Activated T-cell treated with anti-CD3 and anti-CD28 coated beads for 4 hours (primary cell): Measurements from ENCODE around the gene MYL5.
"Not testable (repeated sequence)": the region's sequence is repeated elsewhere in the genome, so short reads cannot be mapped to it uniquely, and the experiment has no call there.

Source experiments
- DNase-seq: peaks from one replicate; pipeline ENCODE4 v3.0.0-alpha.2; 2020

Gene MYL5, protein sequence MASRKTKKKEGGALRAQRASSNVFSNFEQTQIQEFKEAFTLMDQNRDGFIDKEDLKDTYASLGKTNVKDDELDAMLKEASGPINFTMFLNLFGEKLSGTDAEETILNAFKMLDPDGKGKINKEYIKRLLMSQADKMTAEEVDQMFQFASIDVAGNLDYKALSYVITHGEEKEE

DNA sequence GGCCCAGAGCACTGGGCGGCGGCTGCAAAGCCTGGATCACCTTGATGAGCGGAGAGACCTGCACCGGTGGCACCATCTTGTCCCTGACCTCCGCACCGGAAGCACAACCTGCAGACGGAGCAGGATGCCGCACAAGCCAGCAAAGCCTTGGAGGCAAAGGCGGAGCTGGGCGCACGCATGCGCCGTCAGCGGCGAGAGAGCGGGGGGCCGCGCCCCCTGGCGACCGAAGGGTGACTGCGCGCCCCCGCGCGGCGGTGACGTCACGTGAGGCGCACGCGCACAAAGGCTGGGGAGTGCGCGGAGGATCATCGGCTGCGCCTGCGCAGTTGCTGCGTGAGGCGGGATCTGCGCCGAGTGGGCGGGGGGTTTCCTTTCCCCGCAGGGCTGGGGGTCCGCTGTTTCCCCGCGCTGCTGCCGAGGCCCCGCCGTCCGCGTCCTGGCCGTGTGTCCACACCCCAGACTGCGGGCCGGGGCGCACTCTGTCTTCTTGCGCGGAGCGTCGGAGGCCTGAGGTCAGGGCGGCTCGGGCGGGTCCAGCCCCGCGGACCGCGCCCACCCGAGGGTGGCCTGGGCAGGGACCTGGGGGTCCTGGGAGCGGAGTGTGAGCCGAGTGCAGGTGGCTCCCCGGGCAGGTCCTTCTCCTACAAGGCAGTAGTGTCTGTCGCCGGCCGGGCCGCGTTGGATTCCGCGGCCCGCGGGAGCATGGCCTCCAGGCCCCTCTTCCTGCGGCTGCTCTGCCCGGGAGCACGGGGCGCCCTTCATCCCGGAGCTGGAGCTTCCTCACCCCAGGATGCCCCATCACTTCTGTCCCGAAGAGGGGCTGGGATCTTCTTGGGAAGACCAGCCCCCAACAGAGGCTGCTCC, at the start of gene MYL5, which contains the start of gene ATP5ME:
TSS of gene MYL5 (plus strand) at position 371 of the 864 bp plus-strand sequence. CDS start 3,485 bp downstream, outside the sequence.
TSS of gene ATP5ME (minus strand) at position 105 of the 864 bp plus-strand sequence. CDS start at position 76, 29 bp downstream.
- DNase-seq: peak; percentile 96

DNA sequence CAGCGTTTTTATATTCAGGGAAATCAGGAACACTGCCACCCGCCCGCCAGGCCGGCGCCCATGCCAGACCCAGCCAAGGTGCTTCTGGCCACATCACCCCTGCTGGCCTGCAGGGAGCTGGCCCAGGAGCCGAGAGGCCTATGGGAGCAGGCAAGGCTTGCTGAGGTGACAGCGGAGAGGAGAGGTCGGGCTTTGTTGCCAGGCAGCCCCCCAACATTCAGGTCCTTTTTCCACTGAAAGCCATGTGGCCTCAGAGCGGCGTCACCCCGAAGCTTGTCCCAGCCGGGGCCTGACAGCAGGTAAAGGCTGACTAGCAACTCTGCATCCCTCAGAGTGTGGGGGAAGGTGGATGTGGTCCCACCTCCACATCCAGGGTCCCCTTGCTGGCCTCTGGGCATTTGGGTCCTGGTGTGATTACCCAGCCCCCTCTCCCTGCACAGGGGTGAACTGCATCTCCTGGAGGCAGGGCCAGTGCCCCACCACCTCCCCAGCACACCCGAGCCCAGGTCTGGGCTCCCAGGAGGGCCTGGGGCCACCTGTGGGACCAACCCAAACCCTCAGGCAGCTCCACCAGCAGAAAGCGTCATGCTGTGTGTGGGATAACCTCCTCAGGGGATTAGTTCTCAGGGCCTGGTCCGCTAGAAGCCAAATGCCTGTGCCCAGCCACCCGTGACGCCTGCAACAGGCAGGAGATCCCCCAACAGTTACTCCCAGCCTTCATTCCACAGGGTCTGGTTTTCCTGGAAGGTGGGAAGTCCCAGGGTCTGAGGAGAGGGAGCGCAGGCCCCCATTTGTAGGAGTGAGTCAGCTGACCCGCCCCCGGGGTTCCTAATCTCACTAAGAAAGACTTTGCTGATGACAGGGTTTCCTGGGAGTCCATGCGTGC, 49.4 kb upstream of the MYL5 start, which contains the start of gene PDE6B:
TSS of gene PDE6B (plus strand) at position 869 of the 886 bp plus-strand sequence. CDS start 54 bp downstream, outside the sequence.
- no peak for DNase-seq

DNA sequence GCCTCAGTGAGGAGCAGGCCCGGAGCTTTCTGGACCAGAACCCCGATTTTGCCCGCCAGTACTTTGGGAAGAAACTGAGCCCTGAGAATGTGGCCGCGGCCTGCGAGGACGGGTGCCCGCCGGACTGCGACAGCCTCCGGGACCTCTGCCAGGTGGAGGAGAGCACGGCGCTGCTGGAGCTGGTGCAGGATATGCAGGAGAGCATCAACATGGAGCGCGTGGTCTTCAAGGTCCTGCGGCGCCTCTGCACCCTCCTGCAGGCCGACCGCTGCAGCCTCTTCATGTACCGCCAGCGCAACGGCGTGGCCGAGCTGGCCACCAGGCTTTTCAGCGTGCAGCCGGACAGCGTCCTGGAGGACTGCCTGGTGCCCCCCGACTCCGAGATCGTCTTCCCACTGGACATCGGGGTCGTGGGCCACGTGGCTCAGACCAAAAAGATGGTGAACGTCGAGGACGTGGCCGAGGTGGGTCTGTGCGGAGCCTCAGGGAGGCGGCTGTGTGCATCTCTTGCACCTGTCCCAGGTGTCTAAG, 48.6 kb upstream of the MYL5 start:
- DNase-seq: no peak

DNA sequence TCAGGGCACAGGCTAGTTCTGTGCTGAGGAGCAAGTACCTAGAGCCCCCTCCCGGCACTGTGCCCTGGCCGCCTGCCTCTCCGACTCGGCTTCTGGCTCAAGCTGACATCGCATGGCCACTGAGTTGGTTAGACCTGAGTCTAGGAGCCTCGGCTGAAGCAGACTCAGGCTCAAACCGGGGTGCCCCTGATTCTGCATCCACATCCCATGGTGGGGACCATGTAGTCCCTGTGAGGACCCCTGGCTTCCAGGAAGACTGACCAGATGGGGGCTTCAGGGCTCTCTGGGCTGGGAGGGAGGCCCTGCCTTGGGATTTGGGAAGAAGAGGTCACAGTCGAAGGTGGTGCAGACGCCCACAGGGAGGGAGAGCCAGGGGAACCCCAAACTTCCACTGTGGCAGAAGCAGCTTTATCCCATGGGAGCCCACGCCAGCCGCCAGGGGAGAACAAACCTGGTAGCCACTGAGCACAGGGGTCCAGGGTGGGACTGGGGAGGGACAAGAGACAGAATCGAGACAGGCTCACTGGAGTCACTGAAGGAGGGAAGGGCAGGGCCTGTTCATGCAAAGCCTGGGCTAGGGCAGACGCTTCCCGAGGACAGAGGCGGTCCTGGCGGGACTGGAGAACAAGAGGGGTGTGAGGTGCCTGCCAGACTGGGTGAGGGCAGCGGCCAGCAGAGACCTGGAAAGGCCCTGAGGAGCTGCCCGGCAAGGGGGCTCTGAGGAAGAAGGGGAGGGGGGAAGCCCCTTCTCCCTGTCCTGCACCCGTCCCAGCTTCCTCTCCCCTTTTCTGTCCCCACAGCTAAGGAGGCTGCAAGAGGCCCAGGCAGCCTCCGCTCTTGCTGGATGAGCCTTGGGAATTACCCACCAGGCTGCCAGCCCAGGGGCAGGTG, 47.9 kb upstream of the MYL5 start:
- no peak for DNase-seq

DNA sequence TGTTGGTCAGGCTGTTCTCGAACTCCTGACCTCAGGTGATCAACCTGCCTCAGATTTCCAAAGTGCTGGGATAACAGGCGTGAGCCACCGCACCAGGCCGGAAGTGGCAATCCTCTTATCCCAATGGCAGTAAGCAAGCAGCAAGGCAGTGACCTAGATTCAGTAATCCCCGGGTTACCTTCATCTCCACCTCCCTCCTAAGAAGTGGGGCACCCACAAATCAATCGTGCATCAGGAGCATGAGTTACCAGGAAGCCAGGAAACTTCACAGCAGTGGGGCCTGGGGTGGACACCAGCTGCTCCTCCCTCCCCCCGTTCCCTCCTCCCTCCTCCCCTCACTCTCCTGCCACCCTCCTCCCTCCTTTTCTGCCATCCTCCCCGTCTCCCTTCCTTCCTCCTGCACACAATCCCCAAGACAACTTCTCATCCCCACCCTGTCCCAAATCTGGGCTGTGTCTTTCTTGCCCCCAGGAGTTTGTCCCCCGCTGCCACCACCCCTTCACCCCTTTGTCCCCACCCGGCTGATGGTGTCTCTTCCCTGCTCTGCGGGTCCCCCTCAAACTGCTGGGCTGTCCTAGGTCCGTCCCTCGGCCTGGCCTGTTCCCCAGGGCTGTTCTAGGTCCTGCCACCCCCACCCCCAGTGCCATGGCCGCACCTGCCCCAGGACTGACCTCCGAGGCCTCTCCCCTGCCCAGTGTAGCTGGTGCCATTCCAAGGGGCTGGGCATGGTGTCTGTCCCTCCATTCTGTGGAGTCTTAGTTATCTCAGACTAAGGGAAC, 46.8 kb upstream of the MYL5 start:
- no peak for DNase-seq

DNA sequence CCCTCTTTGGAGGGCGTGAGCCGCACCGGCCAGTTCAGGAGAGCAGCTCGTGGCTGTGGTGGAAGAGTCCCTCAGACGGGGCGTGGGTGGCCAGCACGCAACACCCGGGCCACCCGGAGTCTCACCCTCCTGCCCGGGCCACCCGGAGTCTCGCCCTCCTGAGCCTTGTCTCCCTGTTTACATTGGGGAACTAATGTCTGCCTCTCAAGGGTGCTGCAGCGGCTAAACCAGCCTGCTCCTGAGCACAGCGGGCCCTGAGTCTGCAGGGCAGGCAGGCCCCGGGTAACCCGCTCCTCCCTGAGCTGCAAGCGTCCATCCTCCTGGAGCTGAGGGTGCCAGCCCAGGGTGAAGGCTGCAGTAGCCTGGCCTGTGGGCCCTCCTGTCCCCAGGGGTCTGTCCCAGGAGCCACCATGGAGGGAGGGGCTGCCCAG, 46.0 kb upstream of the MYL5 start:
- no peak for DNase-seq

DNA sequence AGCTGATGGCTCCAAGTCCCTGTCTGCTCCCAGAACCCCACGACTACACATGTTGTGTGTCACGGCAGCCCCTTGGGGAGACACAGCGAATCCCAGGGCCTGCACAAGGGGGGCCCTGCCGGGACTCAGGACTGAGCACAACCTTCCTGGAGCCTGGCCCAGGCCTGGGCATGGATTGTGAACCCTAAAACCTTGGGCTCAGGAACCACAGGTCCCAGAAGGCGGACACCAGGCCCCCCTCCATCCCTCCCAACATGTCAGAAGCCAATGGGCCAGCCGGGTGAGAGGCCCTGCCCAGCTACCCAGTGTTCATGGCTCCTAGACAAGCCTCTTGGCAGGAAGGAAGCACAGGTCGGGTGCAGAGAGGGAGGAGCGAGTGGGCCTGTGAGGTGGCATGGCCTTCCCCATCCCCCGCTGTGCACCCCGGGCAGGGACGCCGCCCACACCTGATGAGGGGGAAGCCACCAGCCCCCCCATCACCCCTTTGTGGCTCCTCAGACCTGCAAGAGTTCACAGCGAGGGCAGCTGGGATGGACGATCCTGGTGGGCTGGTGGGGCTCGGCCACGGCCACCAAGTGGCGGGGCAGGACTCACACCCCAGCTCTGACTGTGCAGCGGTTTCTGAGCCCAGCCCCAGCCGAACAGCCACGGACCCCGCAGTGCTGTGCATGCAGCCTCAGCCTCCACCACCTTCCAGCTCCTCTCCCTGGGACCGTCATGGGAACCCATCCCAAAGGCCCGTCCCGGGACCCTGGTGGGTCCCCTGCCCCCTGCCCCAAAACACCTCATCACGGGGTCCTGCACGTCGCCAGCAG, 45.3 kb upstream of the MYL5 start:
- no peak for DNase-seq

DNA sequence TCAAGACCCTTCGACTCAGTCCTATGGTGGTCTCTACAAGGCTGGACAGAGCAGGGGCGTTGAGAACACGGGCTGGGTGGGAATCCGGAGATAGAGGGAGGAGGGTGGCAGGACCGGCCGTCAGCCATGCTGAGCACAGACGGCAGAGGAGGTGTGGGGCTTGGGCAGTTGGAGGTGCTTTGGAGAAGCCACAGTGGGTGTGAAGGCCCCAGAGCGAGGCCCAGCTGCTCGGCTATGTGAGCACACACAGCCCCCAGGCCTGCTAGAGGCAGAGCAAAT, 44.8 kb upstream of the MYL5 start:
- DNase-seq: no peak

DNA sequence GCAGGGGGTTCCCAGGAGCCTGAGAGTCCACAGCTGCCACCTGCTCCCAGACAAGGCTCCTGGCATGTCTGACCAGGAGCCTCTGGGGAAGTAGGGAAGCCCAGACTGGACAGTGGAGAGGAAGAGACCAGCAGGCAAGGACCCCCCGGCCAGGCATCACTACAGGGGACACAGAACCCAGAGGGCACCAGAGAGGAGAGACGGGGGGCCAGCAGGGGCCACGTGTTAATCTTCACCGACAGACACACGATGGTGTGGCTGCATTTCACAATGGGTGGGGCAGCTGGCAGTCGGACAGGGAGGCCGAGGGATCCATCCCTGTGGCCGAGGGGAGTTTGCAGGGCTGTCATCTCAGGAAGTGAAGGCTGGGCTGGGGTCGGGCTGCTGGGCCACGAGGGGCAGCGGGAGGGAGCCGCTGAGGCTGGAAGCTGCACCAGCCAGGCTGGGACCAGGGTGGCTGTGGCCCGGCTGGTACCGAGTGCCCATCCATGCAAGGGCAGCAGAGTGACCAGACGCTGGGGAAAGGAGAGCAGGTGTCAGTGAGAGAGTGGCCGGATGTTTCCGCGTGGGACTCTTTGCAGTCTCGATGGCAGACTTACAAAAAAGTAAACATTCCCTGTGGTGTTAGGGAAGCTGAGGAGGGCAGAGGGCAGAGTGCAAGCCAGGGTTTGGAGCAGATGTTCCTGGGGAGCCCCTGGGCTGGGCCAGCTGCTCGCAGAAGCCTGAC, 44.3 kb upstream of the MYL5 start:
- DNase-seq: no peak

DNA sequence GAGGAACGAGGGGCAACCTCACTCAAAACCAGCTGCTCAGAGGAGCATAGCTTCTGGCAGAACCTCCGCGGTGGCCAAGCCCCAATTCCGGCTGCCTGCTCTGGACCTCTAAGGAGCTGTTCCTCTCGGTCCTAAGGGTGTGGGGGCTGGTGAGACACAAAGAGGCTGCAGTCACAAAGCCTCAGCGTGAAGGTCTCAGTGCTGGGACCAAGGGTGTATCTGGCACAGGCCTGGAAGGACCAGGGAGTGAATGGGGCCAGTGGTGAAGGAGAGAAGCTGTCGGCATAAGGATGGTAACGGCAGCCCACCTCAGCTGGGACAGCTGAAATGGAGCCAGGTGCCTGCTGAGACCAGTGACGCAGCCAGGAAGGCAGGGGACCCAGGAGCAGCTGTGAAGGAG, 43.7 kb upstream of the MYL5 start:
- no peak for DNase-seq

DNA sequence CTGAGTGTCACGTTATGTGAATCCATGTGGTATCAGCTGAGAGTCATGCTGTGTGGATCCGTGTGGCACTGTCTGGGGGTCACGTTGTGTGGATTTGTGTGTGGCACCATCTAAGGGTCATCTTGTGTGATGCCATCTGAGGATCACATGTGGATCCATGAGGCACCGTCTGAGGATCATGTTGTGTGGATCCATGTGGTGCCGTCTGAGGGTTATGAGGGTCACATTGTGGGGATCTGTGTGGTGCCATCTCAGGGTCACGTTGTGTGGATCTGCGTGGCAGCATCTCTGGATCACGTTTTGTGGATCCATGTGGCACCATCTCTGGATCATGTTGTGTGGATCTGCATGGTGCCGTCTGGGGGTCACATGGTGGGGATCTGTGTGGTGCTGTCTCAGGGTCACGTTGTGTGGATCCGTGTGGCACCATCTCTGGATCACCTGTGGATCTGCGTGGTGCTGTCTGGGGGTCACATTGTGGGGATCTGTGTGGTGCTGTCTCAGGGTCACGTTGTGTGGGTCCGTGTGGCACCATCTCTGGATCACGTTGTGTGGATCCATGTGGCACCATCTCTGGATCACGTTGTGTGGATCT, 42.0 kb upstream of the MYL5 start:
- DNase-seq: no peak

DNA sequence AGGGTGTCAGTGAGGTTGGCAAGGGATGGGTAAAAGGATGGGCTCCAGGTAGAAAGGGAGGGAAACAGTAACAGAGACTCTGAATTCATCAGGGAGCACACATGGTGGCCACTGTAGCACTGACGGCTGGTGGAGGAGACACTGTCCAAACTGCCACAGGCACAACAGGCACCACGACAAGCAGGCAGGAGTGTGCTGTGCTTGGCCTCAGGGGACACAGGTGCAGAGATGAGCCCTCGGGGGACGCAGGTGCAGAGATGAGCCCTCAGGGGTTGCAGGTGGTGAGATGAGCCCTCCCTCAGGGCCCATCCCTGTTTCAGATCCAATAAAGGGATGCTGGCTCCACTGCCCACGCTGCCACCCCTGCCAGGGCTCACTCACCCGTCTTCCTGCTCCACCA, 41.4 kb upstream of the MYL5 start:
- DNase-seq: no peak

DNA sequence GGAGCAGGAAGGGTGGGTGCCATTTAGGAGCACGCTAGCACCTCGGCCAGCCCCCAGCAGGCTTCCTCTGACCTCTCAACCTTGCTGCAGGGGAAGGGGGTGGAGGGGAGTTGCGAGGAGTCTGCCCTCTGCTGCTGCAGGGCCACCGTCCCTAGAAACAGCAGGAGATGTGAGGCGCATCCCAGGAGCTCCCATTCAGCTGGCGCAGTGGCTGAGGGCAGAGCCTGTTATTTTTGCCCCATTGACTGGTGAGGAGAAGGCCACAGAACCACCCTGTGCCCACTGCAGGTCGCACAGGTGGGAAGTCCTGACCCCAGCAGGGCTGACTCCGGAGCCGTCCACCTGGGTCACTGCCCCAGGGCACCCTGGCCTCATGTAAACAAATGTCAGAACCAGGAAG, 40.9 kb upstream of the MYL5 start:
- no peak for DNase-seq

DNA sequence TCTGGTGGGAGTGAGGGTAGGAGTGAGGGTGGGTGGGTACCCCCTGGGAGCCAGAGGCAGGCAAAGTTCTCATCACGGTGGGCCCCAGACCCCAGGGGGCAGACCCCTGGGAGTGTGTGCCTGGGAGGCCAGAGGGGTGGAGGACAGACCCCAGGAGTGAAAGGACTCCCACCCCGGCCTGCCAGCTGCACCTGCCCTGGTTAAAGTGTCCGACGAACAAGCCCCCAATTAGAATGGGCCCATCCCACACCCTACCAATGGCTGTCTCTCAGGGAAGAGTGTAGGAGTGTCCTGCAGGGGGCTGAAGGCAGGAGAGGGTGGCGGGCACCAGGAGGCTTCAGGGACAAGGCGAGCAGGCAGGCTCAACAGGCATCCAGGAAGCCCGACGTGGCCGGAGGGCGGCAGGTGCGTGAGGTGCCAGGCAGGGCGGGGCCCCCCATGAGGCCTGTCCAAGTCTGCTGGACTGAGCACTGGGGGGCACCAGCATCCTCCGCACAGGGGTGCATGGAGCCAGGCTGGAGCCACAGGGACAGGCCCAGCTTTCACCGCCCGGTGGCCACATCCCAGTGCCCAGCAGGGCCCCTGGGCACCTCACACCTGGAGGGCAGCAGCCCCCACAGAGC, 40.3 kb upstream of the MYL5 start:
- DNase-seq: no peak

DNA sequence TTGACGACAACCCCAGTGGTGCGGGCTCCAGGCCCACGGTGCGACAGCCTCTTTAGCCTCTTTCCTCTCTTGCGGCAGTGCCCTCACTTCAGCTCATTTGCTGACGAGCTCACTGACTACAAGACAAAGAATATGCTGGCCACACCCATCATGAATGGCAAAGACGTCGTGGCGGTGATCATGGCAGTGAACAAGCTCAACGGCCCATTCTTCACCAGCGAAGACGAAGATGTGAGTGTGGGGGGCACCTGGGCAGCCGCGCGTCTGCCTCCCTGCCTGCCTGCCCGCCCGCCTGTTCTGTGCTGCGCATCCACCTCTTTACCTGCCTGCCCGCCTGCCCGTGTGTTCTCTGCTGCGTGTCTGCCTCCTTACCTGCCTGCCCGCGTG, 39.8 kb upstream of the MYL5 start:
- no peak for DNase-seq

DNA sequence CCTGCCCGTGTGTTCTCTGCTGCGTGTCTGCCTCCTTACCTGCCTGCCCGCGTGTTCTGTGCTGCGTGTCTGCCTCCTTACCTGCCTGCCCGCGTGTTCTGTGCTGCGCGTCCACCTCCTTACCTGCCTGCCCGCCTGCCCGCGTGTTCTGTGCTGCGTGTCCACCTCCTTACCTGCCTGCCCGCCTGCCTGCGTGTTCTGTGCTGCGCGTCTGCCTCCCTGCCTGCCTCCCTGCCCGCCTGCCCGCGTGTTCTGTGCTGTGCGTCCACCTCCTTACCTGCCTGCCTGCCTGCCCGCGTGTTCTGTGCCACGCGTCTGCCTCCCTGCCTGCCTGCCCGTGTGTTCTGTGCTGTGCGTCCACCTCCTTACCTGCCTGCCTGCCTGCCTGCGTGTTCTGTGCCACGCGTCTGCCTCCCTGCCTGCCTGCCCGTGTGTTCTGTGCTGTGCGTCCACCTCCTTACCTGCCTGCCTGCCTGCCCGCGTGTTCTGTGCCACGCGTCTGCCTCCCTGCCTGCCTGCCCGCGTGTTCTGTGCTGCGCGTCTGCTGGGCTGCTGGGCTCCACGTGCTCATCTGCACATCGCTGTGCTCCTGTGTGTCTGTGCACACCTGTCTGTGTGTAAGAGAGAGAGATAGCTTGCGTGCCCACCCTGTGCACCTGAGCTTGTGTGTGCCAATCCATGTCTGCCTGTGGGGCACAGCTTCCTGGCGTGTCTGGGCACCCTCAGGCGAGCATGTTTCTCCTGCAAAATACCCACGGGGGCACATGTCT, 39.1 kb upstream of the MYL5 start:
- DNase-seq: not testable (repeated sequence)

DNA sequence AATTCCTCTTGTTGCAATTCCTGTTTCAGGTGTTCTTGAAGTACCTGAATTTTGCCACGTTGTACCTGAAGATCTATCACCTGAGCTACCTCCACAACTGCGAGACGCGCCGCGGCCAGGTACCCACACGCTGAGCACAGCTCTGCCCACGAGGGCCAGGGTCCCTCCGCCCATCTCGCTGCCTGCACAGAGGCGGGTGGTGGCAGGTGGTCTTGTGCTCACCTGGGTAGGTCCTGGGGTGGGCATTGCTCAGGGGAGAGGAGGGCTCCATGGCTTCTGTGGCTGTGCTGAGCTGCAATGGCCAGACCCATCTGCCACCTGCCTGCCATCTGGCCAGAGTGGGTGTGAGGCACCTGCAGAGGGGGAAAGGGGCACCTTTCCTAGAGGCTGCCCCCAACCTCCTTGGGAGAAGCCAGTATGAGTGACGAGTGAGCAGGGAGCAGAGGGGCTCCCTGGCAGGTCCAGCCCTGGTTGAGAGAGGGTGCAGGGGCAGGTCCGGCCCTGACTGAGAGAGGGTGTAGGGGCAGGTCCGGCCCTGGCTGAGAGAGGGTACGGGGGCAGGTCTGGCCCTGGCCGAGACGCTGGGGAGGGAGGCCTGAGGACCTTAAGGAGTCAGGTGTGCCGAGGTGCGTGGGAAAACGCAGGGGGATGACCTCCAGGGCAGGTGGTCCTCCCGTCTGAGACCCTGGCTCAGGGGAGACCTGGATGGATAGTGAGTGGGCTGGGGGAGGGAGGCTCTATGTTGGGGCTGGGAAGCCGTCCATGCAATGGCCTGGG, 38.3 kb upstream of the MYL5 start:
- no peak for DNase-seq
